Measurements from ENCODE around the gene STK17A.
"Not testable (repeated sequence)": the region's sequence is repeated elsewhere in the genome, so short reads cannot be mapped to it uniquely, and the experiment has no call there.

STK17A gene

DNA sequence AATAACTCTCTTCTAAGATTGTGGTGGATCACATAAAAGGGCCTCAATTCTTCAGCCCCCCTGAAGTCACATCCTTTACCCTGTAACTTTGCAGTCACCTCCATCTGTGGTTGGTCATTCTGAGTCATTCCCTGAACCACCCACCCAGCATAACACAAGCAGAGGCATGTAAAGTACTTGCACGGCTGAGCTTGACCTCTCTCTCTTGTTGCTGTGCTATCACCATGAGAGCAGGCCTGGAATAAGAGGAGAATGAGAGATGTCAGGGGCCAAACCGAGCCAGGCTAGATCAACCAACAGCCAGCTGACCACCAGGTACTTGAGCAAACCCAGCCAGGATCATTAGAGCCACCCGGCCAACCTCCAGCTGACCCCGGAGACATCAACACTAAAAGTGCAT is 13.5 kb upstream of the STK17A start:
- DNase-seq, result peak; percentile 60

- no peak for DNase-seq
Measured at GRCh38 chr7:43570688-43571365, 12.1 kb upstream of the STK17A start.

DNA sequence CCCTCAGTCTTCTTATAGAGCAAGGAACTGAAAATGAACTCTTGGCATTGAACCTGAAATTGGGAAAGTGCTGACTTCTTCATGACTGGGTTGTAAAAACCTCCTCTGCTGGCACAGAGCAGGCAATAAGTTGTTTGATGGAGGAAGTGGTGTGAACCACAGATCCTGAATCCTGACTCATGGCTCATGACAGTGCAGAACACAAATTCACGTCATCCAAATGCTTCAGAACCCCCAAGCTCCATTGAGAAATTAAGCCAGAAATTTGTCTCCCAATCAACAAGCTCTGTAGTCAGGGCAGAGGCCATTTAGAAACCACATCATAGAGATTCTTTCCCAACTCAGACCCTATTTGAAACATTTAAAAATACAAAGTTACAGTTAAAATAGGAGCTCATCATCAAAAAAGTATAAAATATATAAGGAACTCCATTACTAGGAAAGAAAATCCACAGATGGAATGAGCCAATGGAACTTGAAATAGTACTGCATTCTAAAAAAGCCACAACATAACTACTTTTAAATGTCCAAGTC is 10.3 kb upstream of the STK17A start:
- peak; percentile 99 for DNase-seq

DNA sequence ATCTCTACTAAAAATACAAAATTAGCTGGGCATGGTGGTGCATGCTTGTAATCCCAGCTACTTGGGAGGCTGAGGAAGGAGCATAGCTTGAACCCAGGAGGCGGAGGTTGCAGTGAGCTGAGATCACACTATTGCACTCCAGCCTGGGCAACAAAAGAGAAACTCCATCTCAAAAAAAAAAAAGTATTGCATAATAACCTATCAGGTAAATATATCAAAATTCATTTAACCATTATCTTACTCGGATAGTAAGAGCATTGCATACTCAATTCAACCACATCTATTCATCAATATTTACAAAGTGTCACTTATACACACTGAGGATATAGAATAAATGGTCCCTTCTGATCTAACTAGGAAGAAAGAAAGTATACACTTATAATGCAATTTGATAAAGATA is 9.1 kb upstream of the STK17A start:
- DNase-seq, result not testable (repeated sequence)

DNA sequence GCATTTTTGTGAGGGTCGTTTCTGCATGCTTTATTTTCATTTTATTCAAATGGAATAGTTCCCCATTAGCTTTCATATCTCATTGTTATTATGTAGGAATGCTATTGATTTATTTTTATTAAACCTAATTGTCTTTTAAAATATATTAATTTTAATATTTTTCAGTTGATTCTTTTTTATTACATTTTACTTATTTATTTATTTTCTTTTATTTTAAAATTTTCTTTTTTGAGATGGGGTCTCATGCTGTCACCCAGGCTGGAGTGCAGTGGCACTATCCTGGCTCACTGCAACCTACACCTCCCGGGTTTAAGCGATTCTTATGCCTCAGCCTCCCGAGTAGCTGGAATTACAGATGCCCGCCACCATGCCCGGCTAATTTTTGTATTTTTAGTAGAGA is 7.4 kb upstream of the STK17A start:
- DNase-seq, result no peak

GRCh38 chr7:43576241-43576640 is 6.7 kb upstream of the STK17A start:
- no peak for DNase-seq

DNA sequence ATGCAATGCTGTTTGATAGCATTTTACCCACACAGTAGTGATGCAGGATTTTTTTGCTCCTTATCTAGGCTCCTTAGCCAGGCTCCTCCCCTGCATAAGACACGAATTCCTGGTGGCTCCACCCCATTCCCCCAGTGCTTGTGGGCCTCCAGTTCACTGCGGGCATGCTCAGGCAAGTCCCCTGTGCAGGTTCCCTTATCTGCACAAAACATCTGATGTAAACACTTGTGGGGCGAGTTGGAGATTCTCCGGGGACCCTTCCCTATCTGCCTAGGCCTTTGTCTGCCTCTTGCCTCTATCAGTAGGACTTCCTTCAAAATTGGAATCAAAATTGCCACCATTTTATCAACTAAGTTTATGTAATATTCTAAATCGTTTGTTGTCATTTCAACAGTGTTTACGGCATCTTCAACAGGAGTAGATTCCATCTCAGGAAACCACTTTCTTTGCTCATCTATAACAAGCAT is 5.4 kb upstream of the STK17A start:
- DNase-seq, result no peak

- peak; percentile 47 for DNase-seq
Measured at GRCh38 chr7:43583424-43584194, 701 bp downstream of the STK17A start.

GRCh38 chr7:43584195-43584586 is 1.3 kb downstream of the STK17A start:
- DNase-seq, result peak; percentile 49

GRCh38 chr7:43584733-43585132 is 1.8 kb downstream of the STK17A start:
- DNase-seq, result not testable (repeated sequence)

DNA sequence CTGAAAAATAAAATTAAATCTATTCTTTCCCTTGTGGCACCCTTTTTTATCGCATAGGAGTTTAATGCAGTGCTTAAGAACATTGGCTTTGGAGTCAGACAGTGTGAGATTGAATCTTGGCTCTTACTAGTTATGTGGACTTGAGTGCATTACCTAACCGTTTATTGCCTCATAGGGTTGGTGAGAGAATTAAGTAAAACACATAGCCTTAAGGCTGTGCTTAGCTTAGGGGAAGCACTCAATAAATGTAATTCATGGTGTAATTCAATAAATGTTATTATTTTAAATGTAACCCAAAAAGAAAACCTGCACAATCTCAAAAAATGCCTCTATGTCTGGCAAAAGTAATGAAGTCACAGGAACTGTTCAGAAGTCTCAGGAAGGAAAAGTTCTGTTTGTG is 2.7 kb downstream of the STK17A start:
- DNase-seq, result no peak

GRCh38 chr7:43586251-43586900 is 3.5 kb downstream of the STK17A start:
- no peak for DNase-seq

DNA sequence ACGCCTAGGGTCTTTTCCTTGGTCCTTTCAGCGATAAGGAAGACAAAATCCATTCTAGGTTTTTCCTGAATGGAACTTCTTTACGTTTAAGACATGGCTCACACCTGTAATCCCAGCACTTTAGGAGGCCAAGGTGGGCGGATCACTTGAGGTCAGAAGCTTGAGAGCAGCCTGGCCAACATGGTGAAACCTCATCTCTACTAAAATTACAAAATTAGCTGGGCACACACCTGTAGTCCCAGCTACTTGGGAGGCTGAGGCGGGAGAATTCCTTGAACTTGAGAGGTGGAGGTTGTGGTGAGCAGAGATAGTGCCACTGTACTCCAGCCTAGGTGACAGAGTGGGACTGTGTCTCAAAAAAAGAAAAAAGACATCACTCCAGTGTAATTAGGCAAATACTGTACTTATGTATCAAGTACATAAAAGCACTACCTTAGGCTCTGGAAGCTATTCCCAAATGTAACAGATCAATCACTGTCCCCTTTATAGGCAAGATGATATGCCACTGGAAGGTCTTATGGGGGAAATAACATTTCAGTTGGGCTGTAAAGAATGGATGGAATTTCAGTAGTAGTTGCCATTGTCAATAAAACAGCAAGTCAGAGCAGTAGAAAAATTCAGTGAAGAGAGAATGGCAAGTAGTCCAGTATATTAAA is 5.7 kb downstream of the STK17A start:
- DNase-seq, result no peak

DNA sequence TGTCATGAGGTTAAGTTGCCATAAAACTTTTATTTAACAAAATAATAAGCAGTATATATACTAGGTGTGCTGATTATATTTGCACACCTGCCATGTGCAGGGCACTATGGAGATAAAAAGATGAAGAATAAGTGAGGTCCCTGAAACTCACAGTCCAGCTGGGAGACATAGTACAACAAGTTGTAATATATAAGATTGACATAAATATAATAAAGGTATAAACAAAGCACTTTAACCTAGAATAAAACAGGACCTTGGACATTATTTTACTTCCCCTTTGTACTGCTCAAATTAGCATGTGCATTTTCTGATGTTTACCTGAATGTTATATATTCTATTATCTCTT is 6.2 kb downstream of the STK17A start:
- DNase-seq, result no peak

GRCh38 chr7:43589728-43590127 is 6.8 kb downstream of the STK17A start:
- DNase-seq, result no peak

DNA sequence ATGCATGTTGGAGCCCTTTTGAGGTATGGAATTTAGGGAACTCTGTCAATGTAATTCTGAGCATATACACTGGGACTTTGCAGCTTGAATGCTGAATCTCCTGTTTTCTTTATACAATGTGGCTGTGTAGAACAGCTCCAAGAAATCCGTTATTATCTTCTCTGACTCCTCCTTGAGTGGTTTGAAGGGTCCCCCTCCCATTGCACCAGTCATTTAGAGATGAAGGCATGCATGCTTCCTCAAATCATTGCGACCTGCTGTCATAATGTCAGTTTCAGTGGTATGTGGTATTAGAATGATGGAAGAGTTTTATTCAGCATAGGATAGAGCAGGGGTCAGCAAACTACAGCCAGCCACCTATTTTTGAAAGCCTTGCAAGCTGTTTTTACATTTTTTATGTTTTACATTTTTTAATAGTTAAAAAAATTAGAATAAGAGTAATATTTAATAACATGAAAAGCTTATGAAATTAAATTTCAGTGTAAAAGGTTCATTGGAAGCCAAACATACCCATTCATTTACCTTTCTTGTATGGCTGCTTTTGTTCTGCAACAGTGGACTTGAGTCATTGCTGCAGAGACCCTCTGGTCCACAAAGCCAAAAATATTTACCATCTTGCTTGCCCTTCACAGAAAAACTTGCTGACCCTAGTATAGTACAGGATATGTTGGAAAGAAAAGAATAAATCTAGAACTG is 8.1 kb downstream of the STK17A start:
- DNase-seq, result no peak

DNA sequence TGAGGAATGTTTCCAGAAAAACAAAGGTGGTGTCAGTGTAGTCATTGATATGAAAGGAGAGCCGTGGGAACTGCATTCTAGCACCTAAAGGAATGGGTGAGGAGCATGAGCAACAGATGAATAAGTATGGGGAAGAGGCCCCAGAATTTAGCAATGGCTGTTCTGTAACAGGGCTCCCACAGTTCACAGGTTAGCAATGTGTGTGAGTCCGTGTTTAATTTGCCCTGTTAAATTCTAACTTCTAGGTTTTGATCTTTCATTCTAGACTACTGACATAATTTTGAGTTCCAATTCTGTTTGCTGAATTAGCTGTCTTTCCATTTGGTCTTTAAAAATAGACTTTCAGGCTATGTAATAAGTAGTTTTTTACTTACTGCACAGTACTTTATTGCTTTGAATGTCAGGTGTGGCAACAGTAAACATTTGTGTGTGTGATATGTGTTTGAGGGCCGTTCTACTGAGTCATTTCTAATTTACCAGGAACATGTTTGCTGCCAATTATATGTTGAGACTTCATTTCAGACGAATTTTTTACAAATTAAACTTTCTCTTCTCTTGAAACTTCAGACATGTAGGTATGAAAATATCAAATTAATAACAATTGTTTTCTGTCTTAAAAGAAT is 8.8 kb downstream of the STK17A start:
- no peak for DNase-seq

DNA sequence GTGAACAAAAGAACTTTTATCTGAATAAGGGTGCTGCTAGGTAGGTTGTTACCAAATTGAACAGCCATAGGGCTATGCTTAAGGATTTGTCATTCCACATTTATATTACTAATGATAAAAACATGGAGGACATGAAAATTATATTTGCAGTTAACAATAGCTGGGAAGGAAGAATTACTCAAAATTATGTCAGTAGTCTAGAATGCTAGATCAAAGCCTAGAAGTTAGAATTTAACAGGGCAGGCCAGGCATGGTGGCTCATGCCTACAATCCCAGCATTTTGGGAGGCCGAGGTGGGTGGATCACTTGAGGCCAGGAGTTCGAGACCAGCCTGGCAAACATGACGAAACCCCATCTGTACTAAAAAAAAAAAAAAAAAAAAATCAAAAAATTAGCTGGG is 9.4 kb downstream of the STK17A start:
- no peak for DNase-seq

- DNase-seq, result no peak
Measured at GRCh38 chr7:43593010-43593409, 10.1 kb downstream of the STK17A start.

- DNase-seq, result no peak
Measured at GRCh38 chr7:43594020-43594419, 11.1 kb downstream of the STK17A start.

- DNase-seq, result not testable (repeated sequence)
Measured at GRCh38 chr7:43596426-43596825, 13.5 kb downstream of the STK17A start.

GRCh38 chr7:43600056-43600455 is 17.1 kb downstream of the STK17A start:
- no peak for DNase-seq
